CD14-positive monocyte (primary cell): ENCODE results near the gene KCNJ10. TPM values are rescaled to one million over a fixed set of nuclear protein-coding genes. Genes with fewer than 3 reads are reported as not detected.

Source experiments
- DNase-seq, 3 donors: peaks; one replicate each; pipeline ENCODE4 v3.0.0-alpha.2; 2011 to 2022
- H2AFZ ChIP-seq: 2 replicates; pipeline ENCODE4 v1.6.0; 2012; ENCODE audit warnings: mild to moderate bottlenecking, low read depth, low read length, inconsistent platforms; ENCODE audit not compliant: insufficient read depth, poor library complexity, severe bottlenecking
- H3K27ac ChIP-seq, 2 donors: 1 replicate in 1 of 2; 2 replicates in 1 of 2; pipeline ENCODE4 v1.5.1; 2012 to 2013; ENCODE audit warnings: low read length in 2 of 2, control low read depth in 1 of 2, inconsistent platforms in 1 of 2, low read depth in 1 of 2, mild to moderate bottlenecking in 1 of 2
- H3K27me3 ChIP-seq, 2 donors: one replicate each; pipeline versions ENCODE4 v1.6.0 to v1.6.1; 2011 to 2013; ENCODE audit warnings: low read length in 2 of 2; ENCODE audit not compliant: control insufficient read depth in 2 of 2, insufficient read depth in 2 of 2
- H3K36me3 ChIP-seq, 2 donors: replicated peaks in 1 of 2; 1 replicate in 1 of 2; 2 replicates in 1 of 2; pipeline versions ENCODE4 v1.5.1 to v1.6.1; 2012 to 2013; ENCODE audit warnings: low read length in 2 of 2, control low read depth in 1 of 2, inconsistent platforms in 1 of 2, mild to moderate bottlenecking in 1 of 2; ENCODE audit not compliant: insufficient read depth in 2 of 2, control insufficient read depth in 1 of 2
- H3K4me1 ChIP-seq, 2 donors: 1 replicate in 1 of 2; 2 replicates in 1 of 2; pipeline versions ENCODE4 v1.5.1 to v1.6.1; 2012 to 2013; ENCODE audit warnings: low read length in 2 of 2, control low read depth in 1 of 2, inconsistent platforms in 1 of 2, mild to moderate bottlenecking in 1 of 2, moderate library complexity in 1 of 2; ENCODE audit not compliant: insufficient read depth in 2 of 2, control insufficient read depth in 1 of 2
- H3K4me2 ChIP-seq: replicated peaks from 2 replicates; pipeline ENCODE3; 2012; ENCODE audit warnings: low read length, moderate library complexity, mild to moderate bottlenecking; ENCODE audit not compliant: poor library complexity, severe bottlenecking; ENCODE audit errors: extremely low read depth
- H3K4me3 ChIP-seq, 3 experiments: fragments of 200-600 bp in 1 of 3; sonication (generic) in 1 of 3; replicated peaks in 1 of 3; 1 replicate in 2 of 3; 2 replicates in 1 of 3; pipeline ENCODE4 v1.5.1; 2011 to 2013; ENCODE audit warnings: low read length in 3 of 3, mild to moderate bottlenecking in 3 of 3, control low read depth in 2 of 3, low read depth in 2 of 3, inconsistent platforms in 1 of 3, moderate library complexity in 1 of 3
- H3K79me2 ChIP-seq: 2 replicates; pipeline ENCODE4 v1.6.0; 2012; ENCODE audit warnings: mild to moderate bottlenecking, control low read depth, inconsistent platforms, low read length, moderate library complexity; ENCODE audit not compliant: insufficient read depth
- H3K9ac ChIP-seq: 2 replicates; pipeline ENCODE4 v1.6.0; 2017; ENCODE audit warnings: low read length, mild to moderate bottlenecking; ENCODE audit not compliant: insufficient read depth, poor library complexity, severe bottlenecking
- H3K9me3 ChIP-seq, 2 donors: replicated peaks in 1 of 2; 1 replicate in 1 of 2; 2 replicates in 1 of 2; pipeline versions ENCODE4 v1.5.1 to v1.6.1; 2012 to 2013; ENCODE audit warnings: low read length in 2 of 2, control low read depth in 1 of 2; ENCODE audit not compliant: control insufficient read depth in 1 of 2, insufficient read depth in 1 of 2
- H4K20me1 ChIP-seq: 2 replicates; pipeline ENCODE4 v1.6.0; 2012; ENCODE audit warnings: mild to moderate bottlenecking, low read length, control low read depth, moderate library complexity; ENCODE audit not compliant: insufficient read depth
- H3K27ac Mint-ChIP-seq, 7 donors: one replicate each; pipeline ENCODE4 v1.8.0; 2020; ENCODE audit warnings: mild to moderate bottlenecking in 7 of 7, mixed read lengths in 7 of 7, moderate library complexity in 6 of 7, inconsistent platforms in 2 of 7
- H3K27me3 Mint-ChIP-seq, 3 donors: one replicate each; pipeline ENCODE4 v1.8.0; 2021 to 2022; ENCODE audit warnings: low read depth in 3 of 3, mild to moderate bottlenecking in 3 of 3, mixed read lengths in 3 of 3, moderate library complexity in 3 of 3, inconsistent platforms in 1 of 3
- H3K36me3 Mint-ChIP-seq, 2 donors: one replicate each; pipeline ENCODE4 v1.8.0; 2020; ENCODE audit warnings: mixed read lengths in 2 of 2, inconsistent platforms in 1 of 2, mild to moderate bottlenecking in 1 of 2
- H3K4me1 Mint-ChIP-seq: one replicate; pipeline ENCODE4 v1.8.0; 2020; ENCODE audit warnings: mild to moderate bottlenecking, mixed read lengths
- H3K4me3 Mint-ChIP-seq, 2 donors: one replicate each; pipeline ENCODE4 v1.8.0; 2020; ENCODE audit warnings: mild to moderate bottlenecking in 2 of 2, mixed read lengths in 2 of 2, moderate library complexity in 1 of 2
- H3K9me3 Mint-ChIP-seq, 7 donors: one replicate each; pipeline ENCODE4 v1.8.0; 2020 to 2022; ENCODE audit warnings: mixed read lengths in 7 of 7, mild to moderate bottlenecking in 6 of 7, moderate library complexity in 6 of 7, inconsistent platforms in 2 of 7
- CTCF ChIP-seq: fragments of 200-600 bp; IDR thresholded peaks from one replicate; pipeline ENCODE4 v1.8.0; 2022; ENCODE audit warnings: antibody characterized with exemption, mild to moderate bottlenecking
- WGBS: methylation state at CpG from one replicate; pipeline ENCODE4 v1.1.5; 2013; ENCODE audit warnings: missing lambda C conversion rate; ENCODE audit not compliant: insufficient coverage; 5-methylcytosine and 5-hydroxymethylcytosine counted together
- intact Hi-C, 2 donors: fragments of 100-400 bp; cut with micrococcal nuclease; formaldehyde crosslinking; loops; one replicate each; pipeline versions ENCODE4 v1.15.0 to v1.15.1; 2023
- polyA plus RNA-seq, 3 donors: library from polyadenylated mRNA; depleted of rRNA in 1 of 3; unstranded in 2 of 3; stranded (reverse) in 1 of 3; fragments of 300-500 nt in 2 of 3; fragments of >200 nt in 1 of 3; fragmentation: Illumina TruSeq in 2 of 3; gene quantifications; 1 replicate in 2 of 3; 2 replicates in 1 of 3; pipeline ENCODE4 v1.2.3, GENCODE V29; 2012 to 2021

The KCNJ10 gene
- polyA plus RNA-seq, 3 donors = 0.23 TPM; not detected in 2

GRCh38 chr1:160045653-160046052 is 24.3 kb downstream of the KCNJ10 start:
- no peak overlapping the region for H3K4me3 Mint-ChIP-seq
- H3K4me1 Mint-ChIP-seq = peaks cover 13% of the 10 kb centered on the region
- H3K27me3 Mint-ChIP-seq = peaks cover 9 to 19% (median 15%) of the 10 kb centered on the region in 3 donors
- no peak overlapping the region for H3K9ac ChIP-seq
- no peak overlapping the region for H3K27ac ChIP-seq
- WGBS = 56% methylated on average over 1 of the region's 2 CpGs
- H3K36me3 Mint-ChIP-seq = no peaks in the 10 kb centered on the region
- H3K27ac Mint-ChIP-seq = no peak overlapping the region
- no peak for DNase-seq
- H3K9me3 ChIP-seq = no peaks in the 10 kb centered on the region
- H3K9me3 Mint-ChIP-seq = no peaks in the 10 kb centered on the region
- H3K79me2 ChIP-seq = no peaks in the 10 kb centered on the region
- H3K27me3 ChIP-seq = peaks cover 2 to 12% of the 10 kb centered on the region in 2 donors
- intact Hi-C loops = loop anchor here (5.0 kb wide), 1 partner anchor 37 kb away; the partner anchor contains the start of gene KCNJ9 (in 2 of the 2)
- TF ChIP-seq CTCF = no peak
- no peak overlapping the region for H3K4me3 ChIP-seq
- H3K4me1 ChIP-seq = peaks cover 8 to 10% of the 10 kb centered on the region in 2 donors
- no peaks in the 10 kb centered on the region for H4K20me1 ChIP-seq
- no peak overlapping the region for H2AFZ ChIP-seq
- H3K36me3 ChIP-seq = no peaks in the 10 kb centered on the region
- H3K4me2 ChIP-seq = no peak overlapping the region

DNA sequence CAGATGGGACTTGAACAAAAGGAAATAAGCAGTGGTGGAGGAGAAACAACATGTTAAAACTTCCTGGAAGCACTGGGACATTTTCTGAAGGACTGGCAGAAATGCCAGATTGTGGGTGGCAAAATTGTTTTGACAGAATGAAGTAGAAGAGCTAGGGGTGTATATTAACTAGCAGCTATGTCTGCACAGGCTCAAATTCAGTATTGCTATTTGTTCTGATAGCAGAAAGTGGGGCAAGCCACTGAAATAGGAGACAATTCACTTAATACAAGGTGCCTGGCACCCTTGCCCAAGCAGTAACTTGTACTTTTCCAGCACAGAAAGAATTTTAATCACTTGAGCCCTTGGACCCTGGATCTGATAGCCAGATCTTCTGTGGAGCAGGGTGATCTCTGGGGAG is 26.4 kb downstream of the KCNJ10 start:
- Histone ChIP-seq H3K27ac (no peak overlapping the region), H3K9ac (no peak overlapping the region), H3K9me3 (no peaks in the 10 kb centered on the region), H3K4me2 (no peak overlapping the region), H3K4me3 (no peak overlapping the region), H3K27me3 (peaks cover 2 to 12% of the 10 kb centered on the region in 2 donors), H3K79me2 (no peaks in the 10 kb centered on the region), H4K20me1 (no peaks in the 10 kb centered on the region), H2AFZ (no peak overlapping the region), H3K36me3 (no peaks in the 10 kb centered on the region), H3K4me1 (peaks cover 8 to 10% of the 10 kb centered on the region in 2 donors)
- no peaks in the 10 kb centered on the region for H3K9me3 Mint-ChIP-seq
- peaks cover 13% of the 10 kb centered on the region for H3K4me1 Mint-ChIP-seq
- TF ChIP-seq CTCF = no peak
- no peaks in the 10 kb centered on the region for H3K36me3 Mint-ChIP-seq
- peaks cover 9 to 15% (median 12%) of the 10 kb centered on the region in 3 donors for H3K27me3 Mint-ChIP-seq
- intact Hi-C loops = no loop called here
- no peak overlapping the region for H3K27ac Mint-ChIP-seq
- no peak for DNase-seq
- H3K4me3 Mint-ChIP-seq = no peak overlapping the region
